Endothelial cell of hepatic sinusoid (primary cell): ENCODE results near the gene CORO6.

ENCODE experiments used
- in situ Hi-C: cut with HindIII; loops from 2 replicates; pipeline ENCODE4 v1.10.0; 2017; ENCODE audit warnings: low sequenced_read_pairs

CORO6 gene

GRCh38 chr17:29614349-29615047, 8.2 kb downstream of the CORO6 start:
- in situ Hi-C loops, result no loop called here

GRCh38 chr17:29613856-29614255, 8.9 kb downstream of the CORO6 start:
- in situ Hi-C loops, result no loop called here

GRCh38 chr17:29613352-29613837, 9.3 kb downstream of the CORO6 start:
- in situ Hi-C loops, result no loop called here

- in situ Hi-C loops, result no loop called here
These were observed 10.1 kb downstream of the CORO6 start for GRCh38 chr17:29612404-29613280.

GRCh38 chr17:29612094-29612403, 10.7 kb downstream of the CORO6 start:
- in situ Hi-C loops, result no loop called here

- in situ Hi-C loops, result no loop called here
These were observed 11.2 kb downstream of the CORO6 start for GRCh38 chr17:29611351-29612093.

- in situ Hi-C loops, result no loop called here
These were observed 12.3 kb downstream of the CORO6 start for GRCh38 chr17:29610395-29610794.

GRCh38 chr17:29608986-29609385, 13.7 kb downstream of the CORO6 start:
- in situ Hi-C loops, result no loop called here

- in situ Hi-C loops, result no loop called here
These were observed 15.0 kb downstream of the CORO6 start for GRCh38 chr17:29607557-29608195.

GRCh38 chr17:29603109-29603674, 19.5 kb downstream of the CORO6 start:
- in situ Hi-C loops, result no loop called here

GRCh38 chr17:29597361-29598172, 25.1 kb downstream of the CORO6 start:
- in situ Hi-C loops, result no loop called here

GRCh38 chr17:29596811-29597210, 25.9 kb downstream of the CORO6 start:
- in situ Hi-C loops, result no loop called here

GRCh38 chr17:29595943-29596774, 26.6 kb downstream of the CORO6 start:
- in situ Hi-C loops, result no loop called here

GRCh38 chr17:29595107-29595942, 27.4 kb downstream of the CORO6 start:
- in situ Hi-C loops, result no loop called here

- in situ Hi-C loops, result no loop called here
These were observed 28.1 kb downstream of the CORO6 start for GRCh38 chr17:29594519-29595090.

GRCh38 chr17:29593591-29594518, 28.9 kb downstream of the CORO6 start:
- in situ Hi-C loops, result no loop called here
